ENCODE data around the gene CCDC17. TPM values are rescaled to one million over a fixed set of nuclear protein-coding genes. Genes with fewer than 3 reads are reported as not detected.

Gene CCDC17
- total RNA-seq, 1 experiment from 2014 or later: 6.6 TPM

DNA sequence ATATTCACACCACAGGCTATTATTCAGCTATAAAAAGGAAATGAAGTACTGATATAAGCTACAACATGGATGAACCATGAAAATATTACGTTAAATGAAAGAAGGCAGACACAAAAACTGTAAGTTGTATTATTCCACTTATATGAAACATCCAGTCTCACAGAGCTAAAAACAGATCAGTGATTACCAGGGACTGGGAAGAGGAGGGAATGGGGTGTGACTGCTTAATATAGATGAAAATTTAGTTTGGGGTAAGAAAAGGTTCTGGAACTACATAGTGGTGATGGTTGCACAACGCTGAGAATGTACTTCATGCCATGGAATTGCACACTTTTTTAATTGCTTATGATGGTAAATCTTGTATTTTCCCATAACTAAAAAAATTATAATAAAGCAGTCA, 43.0 kb upstream of the CCDC17 start:
- DNase-seq: no peak
- H3K36me3 ChIP-seq (ENCODE audit: low read depth): 0 out of 2 replicates have a peak, but pooled peaks cover 14% of the 10 kb centered on the region
- no peaks in the 10 kb centered on the region for H3K9me3 ChIP-seq (ENCODE audit: insufficient read depth, low read depth)
- TF ChIP-seq, protein P1, sequence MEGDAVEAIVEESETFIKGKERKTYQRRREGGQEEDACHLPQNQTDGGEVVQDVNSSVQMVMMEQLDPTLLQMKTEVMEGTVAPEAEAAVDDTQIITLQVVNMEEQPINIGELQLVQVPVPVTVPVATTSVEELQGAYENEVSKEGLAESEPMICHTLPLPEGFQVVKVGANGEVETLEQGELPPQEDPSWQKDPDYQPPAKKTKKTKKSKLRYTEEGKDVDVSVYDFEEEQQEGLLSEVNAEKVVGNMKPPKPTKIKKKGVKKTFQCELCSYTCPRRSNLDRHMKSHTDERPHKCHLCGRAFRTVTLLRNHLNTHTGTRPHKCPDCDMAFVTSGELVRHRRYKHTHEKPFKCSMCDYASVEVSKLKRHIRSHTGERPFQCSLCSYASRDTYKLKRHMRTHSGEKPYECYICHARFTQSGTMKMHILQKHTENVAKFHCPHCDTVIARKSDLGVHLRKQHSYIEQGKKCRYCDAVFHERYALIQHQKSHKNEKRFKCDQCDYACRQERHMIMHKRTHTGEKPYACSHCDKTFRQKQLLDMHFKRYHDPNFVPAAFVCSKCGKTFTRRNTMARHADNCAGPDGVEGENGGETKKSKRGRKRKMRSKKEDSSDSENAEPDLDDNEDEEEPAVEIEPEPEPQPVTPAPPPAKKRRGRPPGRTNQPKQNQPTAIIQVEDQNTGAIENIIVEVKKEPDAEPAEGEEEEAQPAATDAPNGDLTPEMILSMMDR (conservative IDR thresholded peaks at IDR 0.05): no peak
- no peak for TF ChIP-seq EZH2 (IDR thresholded peaks at IDR 0.05; ENCODE audit: low read depth)
- H3F3A ChIP-seq (ENCODE audit: insufficient read depth, low read depth): peaks cover 7% of the 10 kb centered on the region; the same call in 1 of the 2 replicates
- POLR2A ChIA-PET (ENCODE audit: unreplicated experiment): interaction anchor here (0.5 to 0.9 kb wide), 2 partner anchors 12 to 889 kb away, joined by 4 to 8 read pairs; no protein-coding TSS in a partner anchor
- no peak overlapping the region for H3K4me3 ChIP-seq
- no peaks in the 10 kb centered on the region for H3K4me1 ChIP-seq (replicated peaks; ENCODE audit: insufficient read depth)
- H2AFZ ChIP-seq: no peak overlapping the region
- intact Hi-C loops (cut with micrococcal nuclease; ENCODE audit: unreplicated experiment): no loop called here
- H4K20me1 ChIP-seq (ENCODE audit: insufficient read depth): peaks cover 82% of the 10 kb centered on the region
- H3K9me2 ChIP-seq (ENCODE audit: insufficient read depth): no peaks in the 10 kb centered on the region
- CTCF ChIA-PET: no interaction called here
- H3K4me2 ChIP-seq: no peak overlapping the region
- BruUV-seq (replicated peaks): no TSS peak
- H3K79me2 ChIP-seq (ENCODE audit: low read depth): peaks cover 96% of the 10 kb centered on the region
- H3K27ac ChIP-seq: no peak overlapping the region
- no peaks in the 10 kb centered on the region for H3K27me3 ChIP-seq (ENCODE audit: insufficient read depth, low read depth)

DNA sequence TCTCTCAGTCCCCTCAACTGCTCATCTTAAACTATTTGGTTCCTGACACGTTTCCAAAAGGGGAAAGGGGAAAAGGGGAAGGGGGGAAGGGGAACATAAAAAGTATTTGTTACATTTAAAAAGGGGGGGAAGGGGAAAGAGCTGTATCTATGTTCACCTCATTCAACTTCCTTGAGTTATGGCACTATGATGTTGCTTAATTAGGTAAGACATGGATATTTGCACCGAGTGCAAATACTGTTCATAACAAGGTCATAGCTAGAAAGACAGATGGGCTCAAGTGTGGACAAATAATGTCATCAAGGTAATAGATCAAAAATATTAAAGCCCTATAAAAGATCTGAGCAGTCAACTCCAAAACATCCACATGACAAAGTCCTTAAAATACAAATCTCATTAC, 36.5 kb upstream of the CCDC17 start:
- Histone ChIP-seq H3K4me3 (no peak overlapping the region), H3K9me3 (ENCODE audit: insufficient read depth, low read depth) (no peaks in the 10 kb centered on the region), H3K79me2 (ENCODE audit: low read depth) (peaks cover 48% of the 10 kb centered on the region), H4K20me1 (ENCODE audit: insufficient read depth) (peaks cover 43% of the 10 kb centered on the region), H3F3A (ENCODE audit: insufficient read depth, low read depth) (0 out of 2 replicates have a peak, but pooled peaks cover 3% of the 10 kb centered on the region), H2AFZ (no peak overlapping the region), H3K36me3 (ENCODE audit: low read depth) (peaks cover 49% of the 10 kb centered on the region), H3K9me2 (ENCODE audit: insufficient read depth) (no peaks in the 10 kb centered on the region), H3K4me2 (no peak overlapping the region), H3K4me1 (replicated peaks; ENCODE audit: insufficient read depth) (no peaks in the 10 kb centered on the region), H3K27me3 (ENCODE audit: insufficient read depth, low read depth) (no peaks in the 10 kb centered on the region), H3K27ac (no peak overlapping the region)
- ChIA-PET CTCF (no interaction called here), POLR2A (ENCODE audit: unreplicated experiment) (interaction anchor here (0.6 kb wide), 1 partner anchor 81 kb away, joined by 7 read pairs; no protein-coding TSS in a partner anchor)
- BruUV-seq (replicated peaks): no TSS peak
- DNase-seq: no peak
- intact Hi-C loops (cut with micrococcal nuclease; ENCODE audit: unreplicated experiment): no loop called here
- TF ChIP-seq, protein P1 (conservative IDR thresholded peaks at IDR 0.05): no peak
- no peak for TF ChIP-seq EZH2 (IDR thresholded peaks at IDR 0.05; ENCODE audit: low read depth)

GRCh38 chr1:45659222-45659621, 35.4 kb upstream of the CCDC17 start:
- H3K4me3 ChIP-seq: no peak overlapping the region
- DNase-seq: no peak
- H3K27ac ChIP-seq: no peak overlapping the region
- no peaks in the 10 kb centered on the region; the same call in 1 of the 2 replicates for H3F3A ChIP-seq (ENCODE audit: insufficient read depth, low read depth)
- ChIA-PET POLR2A (ENCODE audit: unreplicated experiment) (no interaction called here), CTCF (no interaction called here)
- peaks cover 37% of the 10 kb centered on the region for H3K79me2 ChIP-seq (ENCODE audit: low read depth)
- H3K4me2 ChIP-seq: no peak overlapping the region
- no TSS peak for BruUV-seq (replicated peaks)
- no peaks in the 10 kb centered on the region for H3K4me1 ChIP-seq (replicated peaks; ENCODE audit: insufficient read depth)
- no peaks in the 10 kb centered on the region for H3K9me3 ChIP-seq (ENCODE audit: insufficient read depth, low read depth)
- no peak overlapping the region for H2AFZ ChIP-seq
- intact Hi-C loops (cut with micrococcal nuclease; ENCODE audit: unreplicated experiment): no loop called here
- peaks cover 60% of the 10 kb centered on the region for H3K36me3 ChIP-seq (ENCODE audit: low read depth)
- H3K9me2 ChIP-seq (ENCODE audit: insufficient read depth): no peaks in the 10 kb centered on the region
- no peaks in the 10 kb centered on the region for H3K27me3 ChIP-seq (ENCODE audit: insufficient read depth, low read depth)
- TF ChIP-seq, protein P1 (conservative IDR thresholded peaks at IDR 0.05): no peak
- TF ChIP-seq EZH2 (IDR thresholded peaks at IDR 0.05; ENCODE audit: low read depth): no peak
- peaks cover 36% of the 10 kb centered on the region for H4K20me1 ChIP-seq (ENCODE audit: insufficient read depth)
